NK-92 (cell line): ENCODE measurements around the gene HMG20B.

Experiments
- DNase-seq: peaks from one replicate; lab custom pipeline; 2025; ENCODE audit not compliant: unreplicated experiment; lab: John Stamatoyannopoulos, UW

The HMG20B gene

GRCh38 chr19:3605361-3605760, 32.6 kb downstream of the HMG20B start:
- DNase-seq = no peak

GRCh38 chr19:3605770-3606169, 33.0 kb downstream of the HMG20B start:
- no peak for DNase-seq

GRCh38 chr19:3606174-3606689, 33.5 kb downstream of the HMG20B start:
- DNase-seq = no peak

GRCh38 chr19:3606690-3607289, 34.0 kb downstream of the HMG20B start, which contains the start of gene TBXA2R:
TBXA2R (minus strand) TSS chr19:3606875; CDS start chr19:3600634, 6,241 bp downstream.
- DNase-seq = no peak

GRCh38 chr19:3607303-3608078, 34.7 kb downstream of the HMG20B start:
- DNase-seq = no peak

- DNase-seq = no peak
Measured at GRCh38 chr19:3608079-3608641, 35.4 kb downstream of the HMG20B start.

GRCh38 chr19:3608750-3609322, 36.1 kb downstream of the HMG20B start:
- DNase-seq = no peak

- no peak for DNase-seq
Measured at GRCh38 chr19:3609779-3610719, 37.3 kb downstream of the HMG20B start.

GRCh38 chr19:3610745-3611717, 38.3 kb downstream of the HMG20B start:
- no peak for DNase-seq

- DNase-seq = no peak
Measured at GRCh38 chr19:3611841-3612240, 39.1 kb downstream of the HMG20B start.

GRCh38 chr19:3612330-3612729, 39.6 kb downstream of the HMG20B start:
- no peak for DNase-seq

GRCh38 chr19:3612901-3613741, 40.4 kb downstream of the HMG20B start:
- DNase-seq = no peak

GRCh38 chr19:3613818-3614661, 41.3 kb downstream of the HMG20B start:
- DNase-seq = no peak

GRCh38 chr19:3614858-3615505, 42.2 kb downstream of the HMG20B start:
- DNase-seq = no peak

GRCh38 chr19:3615524-3616135, 42.9 kb downstream of the HMG20B start:
- DNase-seq = no peak

- no peak for DNase-seq
Measured at GRCh38 chr19:3617463-3617862, 44.7 kb downstream of the HMG20B start.
